ENCODE measurements around the gene NAV2.
A peak's percentile ranks its signal among the peaks of the same experiment; 100 is the strongest.

The NAV2 gene

GRCh38 chr11:19979519-19979845 is 266.8 kb downstream of the NAV2 start:
- no peak for DNase-seq (ENCODE audit: insufficient read length, low spot score)
- no peak for TF ChIP-seq POLR2A (IDR thresholded peaks at IDR 0.05; ENCODE audit: low read depth, low read length)
- no peak for FAIRE-seq

- no peak for TF ChIP-seq POLR2A (IDR thresholded peaks at IDR 0.05; ENCODE audit: low read depth, low read length)
- FAIRE-seq = no peak
- DNase-seq (ENCODE audit: insufficient read length, low spot score) = no peak
These were observed 267.8 kb downstream of the NAV2 start for GRCh38 chr11:19980388-19980787.

GRCh38 chr11:19980957-19981669 is 268.5 kb downstream of the NAV2 start:
- TF ChIP-seq POLR2A (IDR thresholded peaks at IDR 0.05; ENCODE audit: low read depth, low read length) = no peak
- DNase-seq (ENCODE audit: insufficient read length, low spot score) (no peak), FAIRE-seq (no peak)

- FAIRE-seq = no peak
These were observed 270.3 kb downstream of the NAV2 start for GRCh38 chr11:19982774-19983495.

GRCh38 chr11:19984048-19984742 is 271.6 kb downstream of the NAV2 start:
- no peak for TF ChIP-seq POLR2A (IDR thresholded peaks at IDR 0.05; ENCODE audit: low read depth, low read length)
- DNase-seq (ENCODE audit: insufficient read length, low spot score) (no peak), FAIRE-seq (no peak)

More at GRCh38 chr11:19982774-19983495, 270.3 kb downstream of the NAV2 start:
- no peak for DNase-seq (ENCODE audit: insufficient read length, low spot score)
- TF ChIP-seq POLR2A (IDR thresholded peaks at IDR 0.05; ENCODE audit: low read depth, low read length) = no peak

- no peak for DNase-seq (ENCODE audit: insufficient read length, low spot score)
- FAIRE-seq = no peak
- TF ChIP-seq POLR2A (IDR thresholded peaks at IDR 0.05; ENCODE audit: low read depth, low read length) = no peak
These were observed 272.5 kb downstream of the NAV2 start for GRCh38 chr11:19985111-19985510.

- FAIRE-seq (no peak), DNase-seq (ENCODE audit: insufficient read length, low spot score) (no peak)
- TF ChIP-seq POLR2A (IDR thresholded peaks at IDR 0.05; ENCODE audit: low read depth, low read length) = no peak
These were observed 274.7 kb downstream of the NAV2 start for GRCh38 chr11:19987331-19987801.

GRCh38 chr11:19988598-19988997 is 276.0 kb downstream of the NAV2 start:
- no peak for FAIRE-seq
- peak; percentile 18 for DNase-seq (ENCODE audit: insufficient read length, low spot score)
- TF ChIP-seq POLR2A (IDR thresholded peaks at IDR 0.05; ENCODE audit: low read depth, low read length) = no peak

GRCh38 chr11:19989191-19989590 is 276.6 kb downstream of the NAV2 start:
- DNase-seq (ENCODE audit: insufficient read length, low spot score) = no peak
- TF ChIP-seq POLR2A (IDR thresholded peaks at IDR 0.05; ENCODE audit: low read depth, low read length) = no peak
- FAIRE-seq = no peak

- TF ChIP-seq POLR2A (IDR thresholded peaks at IDR 0.05; ENCODE audit: low read depth, low read length) = no peak
- no peak for DNase-seq (ENCODE audit: insufficient read length, low spot score)
- FAIRE-seq = no peak
These were observed 279.5 kb downstream of the NAV2 start for GRCh38 chr11:19992162-19992561.

GRCh38 chr11:19992998-19993397 is 280.4 kb downstream of the NAV2 start:
- no peak for TF ChIP-seq POLR2A (IDR thresholded peaks at IDR 0.05; ENCODE audit: low read depth, low read length)
- DNase-seq (ENCODE audit: insufficient read length, low spot score) (no peak), FAIRE-seq (no peak)

- no peak for FAIRE-seq
- DNase-seq (ENCODE audit: insufficient read length, low spot score) = no peak
- TF ChIP-seq POLR2A (IDR thresholded peaks at IDR 0.05; ENCODE audit: low read depth, low read length) = no peak
These were observed 282.0 kb downstream of the NAV2 start for GRCh38 chr11:19994672-19995071.

- no peak for FAIRE-seq
- peak; percentile 27 for DNase-seq (ENCODE audit: insufficient read length, low spot score)
- no peak for TF ChIP-seq POLR2A (IDR thresholded peaks at IDR 0.05; ENCODE audit: low read depth, low read length)
These were observed 282.5 kb downstream of the NAV2 start for GRCh38 chr11:19995145-19995544.

GRCh38 chr11:19996571-19996970 is 283.9 kb downstream of the NAV2 start:
- no peak for TF ChIP-seq POLR2A (IDR thresholded peaks at IDR 0.05; ENCODE audit: low read depth, low read length)
- FAIRE-seq (no peak), DNase-seq (ENCODE audit: insufficient read length, low spot score) (no peak)

Measured in H54 (cell line).